ENCODE measurements around the gene ZNF845. TPM values are rescaled to one million over a fixed set of nuclear protein-coding genes. Genes with fewer than 3 reads are reported as not detected.

Gene ZNF845
- total and polyA plus RNA-seq, 2 donors (not counting 3 experiments of a cell fraction or from before 2014, with no cell fraction given): 0.88 to 4.6 TPM

DNA sequence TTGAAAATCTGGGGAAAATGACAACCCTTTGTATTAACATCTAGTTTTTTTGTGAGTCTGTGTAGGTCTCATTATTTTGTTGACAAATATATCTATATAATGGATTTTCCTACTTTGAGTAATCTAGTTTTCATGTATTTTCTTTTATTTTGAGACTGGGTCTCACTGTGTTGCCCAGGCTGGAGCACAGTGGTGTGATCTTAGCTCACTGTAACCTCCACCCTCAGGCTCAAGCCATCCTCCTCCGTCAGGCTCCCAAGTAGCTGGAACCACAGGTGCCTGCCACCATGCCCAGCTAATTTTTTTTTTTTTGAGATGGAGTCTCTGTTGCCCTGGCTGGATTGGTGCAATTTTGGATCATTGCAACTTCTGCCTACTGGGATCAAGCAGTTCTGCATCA is 41.2 kb downstream of the ZNF845 start:
- H3K27me3 ChIP-seq (ENCODE audit: control insufficient read depth in 2 of 2, insufficient read depth in 2 of 2, low read length in 2 of 2): no peaks in the 10 kb centered on the region
- TF ChIP-seq GATA2 (IDR thresholded peaks at IDR 0.05; ENCODE audit: insufficient read depth, insufficient read length, low read depth, low read length): no peak
- no peak for TF ChIP-seq POLR2A (IDR thresholded peaks at IDR 0.05; ENCODE audit: low read depth, low read length)
- TF ChIP-seq EZH2 (IDR thresholded peaks at IDR 0.05; ENCODE audit: borderline replicate concordance, low read depth, low read length, severe bottlenecking): no peak
- TF ChIP-seq JUN (IDR thresholded peaks at IDR 0.05; ENCODE audit: borderline replicate concordance, insufficient read depth, insufficient read length, low read depth): no peak
- TF ChIP-seq, protein P1, sequence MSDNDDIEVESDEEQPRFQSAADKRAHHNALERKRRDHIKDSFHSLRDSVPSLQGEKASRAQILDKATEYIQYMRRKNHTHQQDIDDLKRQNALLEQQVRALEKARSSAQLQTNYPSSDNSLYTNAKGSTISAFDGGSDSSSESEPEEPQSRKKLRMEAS (IDR thresholded peaks at IDR 0.05; ENCODE audit: insufficient read depth, insufficient read length): no peak
- no peak for TF ChIP-seq POLR2AphosphoS5 (IDR thresholded peaks at IDR 0.05; ENCODE audit: insufficient read depth, low read depth, low read length)
- no peak for TF ChIP-seq FOS (IDR thresholded peaks at IDR 0.05; ENCODE audit: borderline replicate concordance, insufficient read depth, low read length)
- TF ChIP-seq, protein P2, sequence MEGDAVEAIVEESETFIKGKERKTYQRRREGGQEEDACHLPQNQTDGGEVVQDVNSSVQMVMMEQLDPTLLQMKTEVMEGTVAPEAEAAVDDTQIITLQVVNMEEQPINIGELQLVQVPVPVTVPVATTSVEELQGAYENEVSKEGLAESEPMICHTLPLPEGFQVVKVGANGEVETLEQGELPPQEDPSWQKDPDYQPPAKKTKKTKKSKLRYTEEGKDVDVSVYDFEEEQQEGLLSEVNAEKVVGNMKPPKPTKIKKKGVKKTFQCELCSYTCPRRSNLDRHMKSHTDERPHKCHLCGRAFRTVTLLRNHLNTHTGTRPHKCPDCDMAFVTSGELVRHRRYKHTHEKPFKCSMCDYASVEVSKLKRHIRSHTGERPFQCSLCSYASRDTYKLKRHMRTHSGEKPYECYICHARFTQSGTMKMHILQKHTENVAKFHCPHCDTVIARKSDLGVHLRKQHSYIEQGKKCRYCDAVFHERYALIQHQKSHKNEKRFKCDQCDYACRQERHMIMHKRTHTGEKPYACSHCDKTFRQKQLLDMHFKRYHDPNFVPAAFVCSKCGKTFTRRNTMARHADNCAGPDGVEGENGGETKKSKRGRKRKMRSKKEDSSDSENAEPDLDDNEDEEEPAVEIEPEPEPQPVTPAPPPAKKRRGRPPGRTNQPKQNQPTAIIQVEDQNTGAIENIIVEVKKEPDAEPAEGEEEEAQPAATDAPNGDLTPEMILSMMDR (IDR thresholded peaks at IDR 0.05; ENCODE audit: extremely low read depth in 1 of 2, insufficient read depth in 1 of 2, low read depth in 1 of 2, low read length in 2 of 2): no peak
- TF ChIP-seq MYC (IDR thresholded peaks at IDR 0.05; ENCODE audit: low read depth, low read length): no peak
- no peak for FAIRE-seq
- POLR2A ChIA-PET: no interaction called here
- BruUV-seq (replicated peaks): no TSS peak
- H3K36me3 ChIP-seq (ENCODE audit: control insufficient read depth in 2 of 2, extremely low read depth in 1 of 2, insufficient read depth in 2 of 2, low read length in 2 of 2): no peaks in the 10 kb centered on the region
- intact Hi-C loops (cut with micrococcal nuclease): no loop called here
- H3K4me1 ChIP-seq (ENCODE audit: control insufficient read depth, extremely low read depth, insufficient read depth, low read length): no peaks in the 10 kb centered on the region
- no peak overlapping the region for H3K9ac ChIP-seq (replicated peaks; ENCODE audit: extremely low read depth, insufficient read depth, low read length)
- no peaks in the 10 kb centered on the region for H3K79me2 ChIP-seq (ENCODE audit: control insufficient read depth, insufficient read depth, low read length)
- H3K4me3 ChIP-seq (replicated peaks in 1 of 3; ENCODE audit: insufficient read depth in 1 of 3, low read depth in 1 of 3, low read length in 3 of 3): no peak overlapping the region
- no peak overlapping the region for H3K4me2 ChIP-seq (ENCODE audit: insufficient read depth, low read length)
- no peaks in the 10 kb centered on the region for H3K9me1 ChIP-seq (replicated peaks; ENCODE audit: control insufficient read depth, extremely low read depth, insufficient read depth, low read length)
- CTCF ChIA-PET: interaction anchor here (1.5 kb wide), 1 partner anchor 14 kb away, joined by 4 read pairs; no protein-coding TSS in a partner anchor
- no peak for DNase-seq (ENCODE audit: low read depth, low spot score)
- H3K9me3 ChIP-seq (replicated peaks; ENCODE audit: control insufficient read depth, insufficient read depth, low read length): no peaks in the 10 kb centered on the region
- no peak overlapping the region for H3K27ac ChIP-seq (ENCODE audit: insufficient read depth, low read depth, low read length)
- H2AFZ ChIP-seq (ENCODE audit: low read depth, low read length): no peak overlapping the region
- dilution Hi-C loops (cut with MboI; ENCODE audit: extremely low pct_ligation_motif_present, low sequenced_read_pairs): no loop called here
- no peaks in the 10 kb centered on the region for H4K20me1 ChIP-seq (replicated peaks; ENCODE audit: control insufficient read depth, extremely low read depth, insufficient read depth, low read length)

All from endothelial cell of umbilical vein (primary cell).